ENCODE measurements around the gene SEMA3B. TPM values are rescaled to one million over a fixed set of nuclear protein-coding genes. Genes with fewer than 3 reads are reported as not detected.
"Not testable (repeated sequence)": the region's sequence is repeated elsewhere in the genome, so short reads cannot be mapped to it uniquely, and the experiment has no call there.

SEMA3B gene
- total and polyA plus RNA-seq, 2 donors from 2014 or later = 96.1 to 99.9 TPM

GRCh38 chr3:50243543-50243895 lies 25.4 kb upstream of the SEMA3B start:
- no peak for FAIRE-seq

GRCh38 chr3:50244813-50245212 lies 24.1 kb upstream of the SEMA3B start:
- DNase-seq; H3K36me3 ChIP-seq (ENCODE audit: control insufficient read depth in 2 of 3, insufficient read depth in 3 of 3, low read length in 3 of 3); FAIRE-seq; intact Hi-C loops (cut with DNase I); H3K4me3 ChIP-seq (ENCODE audit: low read length in 3 of 3); H3K9ac ChIP-seq (ENCODE audit: low read length in 3 of 3); H3K9me3 ChIP-seq (ENCODE audit: control insufficient read depth in 2 of 3, insufficient read depth in 1 of 3, low read length in 3 of 3); H3K27me3 ChIP-seq (ENCODE audit: control insufficient read depth, insufficient read depth, low read length): not testable (repeated sequence)
- peak overlapping the region in 1 of 2 donors; percentile 41 for H3K27ac ChIP-seq (ENCODE audit: low read depth in 2 of 2, low read length in 2 of 2)
- peaks cover 0 to 84% (median 28%) of the 10 kb centered on the region in 3 donors for H3K4me1 ChIP-seq (ENCODE audit: control insufficient read depth in 2 of 3, insufficient read depth in 2 of 3, low read depth in 1 of 3, low read length in 3 of 3)

More at GRCh38 chr3:50243543-50243895, 25.4 kb upstream of the SEMA3B start:
- DNase-seq = no peak
- intact Hi-C loops (cut with DNase I) = no loop called here
- no peak overlapping the region for H3K4me3 ChIP-seq (ENCODE audit: low read length in 3 of 3)
- H3K9ac ChIP-seq (ENCODE audit: low read length in 3 of 3) = peak overlapping the region in 1 of 3 donors; percentile 36
- peak overlapping the region; percentile 66 to 83 for H3K27ac ChIP-seq (ENCODE audit: low read depth in 2 of 2, low read length in 2 of 2)
- peaks cover 0 to 84% (median 41%) of the 10 kb centered on the region in 3 donors for H3K4me1 ChIP-seq (ENCODE audit: control insufficient read depth in 2 of 3, insufficient read depth in 2 of 3, low read depth in 1 of 3, low read length in 3 of 3)
- no peaks in the 10 kb centered on the region for H3K27me3 ChIP-seq (ENCODE audit: control insufficient read depth, insufficient read depth, low read length)
- peaks cover 2 to 3% (median 2%) of the 10 kb centered on the region in 3 donors for H3K36me3 ChIP-seq (ENCODE audit: control insufficient read depth in 2 of 3, insufficient read depth in 3 of 3, low read length in 3 of 3)
- no peaks in the 10 kb centered on the region for H3K9me3 ChIP-seq (ENCODE audit: control insufficient read depth in 2 of 3, insufficient read depth in 1 of 3, low read length in 3 of 3)
- no peak for TF ChIP-seq CTCF (IDR thresholded peaks at IDR 0.05; ENCODE audit: borderline replicate concordance, extremely low read depth, insufficient read depth)

GRCh38 chr3:50245251-50245745 lies 23.6 kb upstream of the SEMA3B start:
- H3K9ac ChIP-seq (ENCODE audit: low read length in 3 of 3) = peak overlapping the region in 2 of 3 donors; percentile 42 to 59
- H3K27ac ChIP-seq (ENCODE audit: low read depth in 2 of 2, low read length in 2 of 2) = peak overlapping the region; percentile 78 to 88
- FAIRE-seq (no peak), DNase-seq (peak in 2 of 5 donors; percentile 7 to 66)
- no peaks in the 10 kb centered on the region for H3K9me3 ChIP-seq (ENCODE audit: control insufficient read depth in 2 of 3, insufficient read depth in 1 of 3, low read length in 3 of 3)
- H3K36me3 ChIP-seq (ENCODE audit: control insufficient read depth in 2 of 3, insufficient read depth in 3 of 3, low read length in 3 of 3) = peaks cover 2 to 4% (median 3%) of the 10 kb centered on the region in 3 donors
- H3K4me1 ChIP-seq (ENCODE audit: control insufficient read depth in 2 of 3, insufficient read depth in 2 of 3, low read depth in 1 of 3, low read length in 3 of 3) = peaks cover 0 to 84% (median 29%) of the 10 kb centered on the region in 3 donors
- peak overlapping the region in 1 of 3 donors; percentile 46 for H3K4me3 ChIP-seq (ENCODE audit: low read length in 3 of 3)
- intact Hi-C loops (cut with DNase I) = no loop called here
- no peaks in the 10 kb centered on the region for H3K27me3 ChIP-seq (ENCODE audit: control insufficient read depth, insufficient read depth, low read length)
- no peak for TF ChIP-seq CTCF (IDR thresholded peaks at IDR 0.05; ENCODE audit: borderline replicate concordance, extremely low read depth, insufficient read depth)

GRCh38 chr3:50245831-50246516 lies 23.0 kb upstream of the SEMA3B start:
- no peaks in the 10 kb centered on the region for H3K9me3 ChIP-seq (ENCODE audit: control insufficient read depth in 2 of 3, insufficient read depth in 1 of 3, low read length in 3 of 3)
- no peaks in the 10 kb centered on the region for H3K27me3 ChIP-seq (ENCODE audit: control insufficient read depth, insufficient read depth, low read length)

More at GRCh38 chr3:50245831-50246516, 23.0 kb upstream of the SEMA3B start:
- Histone ChIP-seq H3K27ac (ENCODE audit: low read depth in 2 of 2, low read length in 2 of 2) (peak overlapping the region; percentile 78 to 88), H3K36me3 (ENCODE audit: control insufficient read depth in 2 of 3, insufficient read depth in 3 of 3, low read length in 3 of 3) (peaks cover 2 to 4% (median 4%) of the 10 kb centered on the region in 3 donors), H3K9ac (ENCODE audit: low read length in 3 of 3) (peak overlapping the region in 2 of 3 donors; percentile 42 to 59), H3K4me1 (ENCODE audit: control insufficient read depth in 2 of 3, insufficient read depth in 2 of 3, low read depth in 1 of 3, low read length in 3 of 3) (peaks cover 0 to 82% (median 31%) of the 10 kb centered on the region in 3 donors), H3K4me3 (ENCODE audit: low read length in 3 of 3) (peak overlapping the region in 2 of 3 donors; percentile 9 to 46)
- peak; percentile 96 for TF ChIP-seq CTCF (IDR thresholded peaks at IDR 0.05; ENCODE audit: borderline replicate concordance, extremely low read depth, insufficient read depth)
- DNase-seq (peak; percentile 96 to 97 (median 96)), FAIRE-seq (no peak)
- intact Hi-C loops (cut with DNase I) = no loop called here
